GM23248 (cell line): ENCODE data around the gene KRT83. TPM values are rescaled to one million over a fixed set of nuclear protein-coding genes. Genes with fewer than 3 reads are reported as not detected.

Source experiments
- DNase-seq: peaks from one replicate; pipeline ENCODE4 v3.0.0-alpha.2; 2015
- H2AFZ ChIP-seq: fragments of 200-600 bp; sonication (generic); 2 replicates; pipeline ENCODE4 v1.6.1; 2016; ENCODE audit warnings: antibody characterized with exemption
- H3F3A ChIP-seq: fragments of 200-600 bp; sonication (generic); 2 replicates; pipeline ENCODE4 v1.6.1; 2016; ENCODE audit warnings: mild to moderate bottlenecking, antibody characterized with exemption, mixed run types; ENCODE audit not compliant: insufficient read depth
- H3K27ac ChIP-seq: fragments of 200-600 bp; sonication (generic); 2 replicates; pipeline ENCODE4 v1.5.1; 2016; ENCODE audit warnings: mild to moderate bottlenecking
- H3K27me3 ChIP-seq: fragments of 200-600 bp; sonication (generic); replicated peaks from 2 replicates; pipeline ENCODE4 v1.6.1; 2016; ENCODE audit warnings: mild to moderate bottlenecking; ENCODE audit not compliant: insufficient read depth
- H3K36me3 ChIP-seq: fragments of 200-600 bp; sonication (generic); 2 replicates; pipeline ENCODE4 v1.6.1; 2016; ENCODE audit warnings: low read depth, mild to moderate bottlenecking
- H3K4me1 ChIP-seq: fragments of 200-600 bp; sonication (generic); 2 replicates; pipeline ENCODE4 v1.6.1; 2016; ENCODE audit warnings: mild to moderate bottlenecking; ENCODE audit not compliant: insufficient read depth
- H3K4me2 ChIP-seq: fragments of 200-600 bp; sonication (generic); one replicate; pipeline ENCODE4 v1.6.1; 2016; ENCODE audit warnings: mild to moderate bottlenecking; ENCODE audit not compliant: unreplicated experiment
- H3K4me3 ChIP-seq: fragments of 200-600 bp; sonication (generic); 2 replicates; pipeline ENCODE4 v1.5.1; 2016; ENCODE audit warnings: mild to moderate bottlenecking
- H3K79me2 ChIP-seq: fragments of 200-600 bp; sonication (generic); 2 replicates; pipeline ENCODE4 v1.6.1; 2016; ENCODE audit warnings: mild to moderate bottlenecking; ENCODE audit not compliant: insufficient read depth
- H3K9ac ChIP-seq: fragments of 200-600 bp; sonication (generic); 2 replicates; pipeline ENCODE4 v1.6.1; 2016; ENCODE audit warnings: mild to moderate bottlenecking
- H3K9me2 ChIP-seq: fragments of 200-600 bp; sonication (generic); 2 replicates; pipeline ENCODE4 v1.6.1; 2016; ENCODE audit warnings: mixed run types, mild to moderate bottlenecking, moderate library complexity; ENCODE audit not compliant: insufficient read depth
- H3K9me3 ChIP-seq: fragments of 200-600 bp; sonication (generic); one replicate; pipeline ENCODE4 v1.6.1; 2017; ENCODE audit warnings: low read depth
- H4K20me1 ChIP-seq: fragments of 200-600 bp; sonication (generic); 2 replicates; pipeline ENCODE4 v1.6.0; 2016; ENCODE audit not compliant: insufficient read depth
- EZH2 ChIP-seq: fragments of 200-600 bp; sonication (generic); IDR thresholded peaks from 2 replicates; pipeline ENCODE4 v1.6.1; 2018; ENCODE audit warnings: antibody characterized with exemption, mild to moderate bottlenecking; ENCODE audit not compliant: insufficient read depth, poor library complexity, severe bottlenecking
- EZH2phosphoT487 ChIP-seq: fragments of 200-600 bp; sonication (generic); IDR thresholded peaks from 2 replicates; pipeline ENCODE4 v1.6.1; 2018; ENCODE audit warnings: antibody characterized with exemption, moderate library complexity, mild to moderate bottlenecking, low read depth; ENCODE audit not compliant: insufficient read depth
- WGBS, 2 experiments: methylation state at CpG; one replicate each; pipeline ENCODE4 v1.1.6; 2015 to 2017; ENCODE audit warnings: low lambda C conversion rate in 2 of 2, low coverage in 1 of 2; ENCODE audit errors: missing lambda C conversion rate in 2 of 2; 5-methylcytosine and 5-hydroxymethylcytosine counted together
- in situ Hi-C: fragments of 300-500 bp; cut with MboI; formaldehyde crosslinking; loops from 2 replicates; pipeline ENCODE4 v1.15.0; 2020
- polyA plus RNA-seq: library from polyadenylated mRNA; unstranded; fragments of >200 nt; fragmentation: Nextera tagmentation; extraction: Ambion mirVana; gene quantifications from 2 replicates; pipeline ENCODE4 v1.2.1, GENCODE V29; 2016
- total RNA-seq: library from RNA; depleted of rRNA; stranded (reverse); fragments of >200 nt; shearing (Covaris generic); gene quantifications from 2 replicates; pipeline ENCODE4 v1.2.3, GENCODE V29; 2014

Gene KRT83
- total and polyA plus RNA-seq, 2 experiments from 2014 or later: not detected

DNA sequence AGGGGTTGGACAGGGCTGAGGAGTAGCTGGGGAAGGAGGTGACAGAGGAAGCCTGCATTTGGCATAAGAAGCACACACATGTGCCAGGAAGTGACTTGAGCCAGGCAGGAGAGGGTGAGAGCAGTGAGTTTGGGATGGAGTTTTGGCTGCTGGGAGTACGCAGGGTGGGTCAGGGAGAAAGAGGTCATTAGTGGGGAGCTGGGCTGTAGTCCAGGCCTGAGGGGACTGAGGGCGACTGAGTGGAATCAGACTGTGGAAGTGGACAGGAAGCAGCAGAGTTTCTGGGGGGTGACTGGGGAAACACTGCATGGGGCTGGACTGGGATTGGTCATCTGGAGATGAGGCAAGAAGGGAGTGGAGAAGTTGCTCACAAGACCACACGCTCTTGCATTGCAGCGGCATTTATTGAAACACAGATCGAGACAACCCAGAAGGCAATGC lies 38.4 kb upstream of the KRT83 start:
- in situ Hi-C loops: no loop called here
- Histone ChIP-seq H3K36me3 (no peaks in the 10 kb centered on the region), H3F3A (no peaks in the 10 kb centered on the region), H3K9ac (no peak overlapping the region), H3K9me2 (no peaks in the 10 kb centered on the region), H3K4me3 (no peak overlapping the region), H3K4me1 (no peaks in the 10 kb centered on the region), H3K4me2 (no peak overlapping the region), H3K27ac (no peak overlapping the region), H4K20me1 (no peaks in the 10 kb centered on the region), H2AFZ (no peak overlapping the region), H3K9me3 (no peaks in the 10 kb centered on the region), H3K27me3 (peaks cover 39% of the 10 kb centered on the region), H3K79me2 (no peaks in the 10 kb centered on the region)
- no peak for DNase-seq
- TF ChIP-seq EZH2 (no peak), EZH2phosphoT487 (no peak)
- 71 to 74% methylated on average over 5 of the region's 5 CpGs for WGBS, 2 experiments

DNA sequence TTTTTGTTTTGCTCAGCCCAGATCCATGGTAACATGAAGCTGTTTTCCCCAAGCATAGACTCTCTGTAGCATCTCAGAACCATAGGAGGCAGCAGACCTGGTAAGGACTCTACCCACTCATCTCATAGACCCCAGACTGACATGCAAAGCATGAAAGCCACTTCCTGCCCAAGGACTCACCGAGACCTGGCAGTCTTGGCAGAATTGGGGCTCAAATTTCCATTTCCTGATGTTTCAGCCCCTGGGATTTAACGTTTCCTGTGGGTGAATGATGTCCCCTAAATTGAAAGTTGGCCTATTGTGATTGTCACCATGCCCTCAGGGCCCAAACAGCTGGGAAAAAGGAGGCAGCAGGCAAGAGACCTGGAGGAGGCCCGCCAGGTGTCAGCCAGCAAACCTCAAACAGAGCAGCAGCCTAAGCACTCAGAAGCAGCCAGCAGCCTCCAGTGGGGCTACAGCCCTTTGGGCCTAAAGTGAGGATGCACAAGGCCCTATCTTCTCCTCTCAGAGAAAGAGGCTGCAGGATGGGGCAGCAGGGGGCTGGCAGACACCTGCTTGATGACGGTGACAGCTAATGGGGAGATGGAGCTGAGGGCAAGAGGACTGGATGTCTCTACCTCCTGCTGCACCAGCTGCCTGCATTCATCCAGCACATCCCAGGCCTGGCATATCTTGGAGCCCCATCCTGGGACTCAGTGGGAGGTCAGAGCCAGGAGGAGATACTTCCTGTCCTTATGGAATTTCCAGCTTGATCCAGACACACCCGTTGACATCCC lies 37.6 kb upstream of the KRT83 start:
- no peak overlapping the region for H3K4me2 ChIP-seq
- H3K4me3 ChIP-seq: no peak overlapping the region
- H3K36me3 ChIP-seq: no peaks in the 10 kb centered on the region
- no peaks in the 10 kb centered on the region for H3K4me1 ChIP-seq
- no peaks in the 10 kb centered on the region for H3F3A ChIP-seq
- H2AFZ ChIP-seq: no peak overlapping the region
- no peaks in the 10 kb centered on the region for H3K9me3 ChIP-seq
- no peaks in the 10 kb centered on the region for H3K9me2 ChIP-seq
- no peaks in the 10 kb centered on the region for H4K20me1 ChIP-seq
- DNase-seq: no peak
- no peak for TF ChIP-seq EZH2
- TF ChIP-seq EZH2phosphoT487: no peak
- no peak overlapping the region for H3K27ac ChIP-seq
- H3K9ac ChIP-seq: no peak overlapping the region
- H3K79me2 ChIP-seq: no peaks in the 10 kb centered on the region
- in situ Hi-C loops: no loop called here
- WGBS, 2 experiments: 63 to 70% methylated on average over 5 of the region's 5 CpGs
- peaks cover 39% of the 10 kb centered on the region for H3K27me3 ChIP-seq

DNA sequence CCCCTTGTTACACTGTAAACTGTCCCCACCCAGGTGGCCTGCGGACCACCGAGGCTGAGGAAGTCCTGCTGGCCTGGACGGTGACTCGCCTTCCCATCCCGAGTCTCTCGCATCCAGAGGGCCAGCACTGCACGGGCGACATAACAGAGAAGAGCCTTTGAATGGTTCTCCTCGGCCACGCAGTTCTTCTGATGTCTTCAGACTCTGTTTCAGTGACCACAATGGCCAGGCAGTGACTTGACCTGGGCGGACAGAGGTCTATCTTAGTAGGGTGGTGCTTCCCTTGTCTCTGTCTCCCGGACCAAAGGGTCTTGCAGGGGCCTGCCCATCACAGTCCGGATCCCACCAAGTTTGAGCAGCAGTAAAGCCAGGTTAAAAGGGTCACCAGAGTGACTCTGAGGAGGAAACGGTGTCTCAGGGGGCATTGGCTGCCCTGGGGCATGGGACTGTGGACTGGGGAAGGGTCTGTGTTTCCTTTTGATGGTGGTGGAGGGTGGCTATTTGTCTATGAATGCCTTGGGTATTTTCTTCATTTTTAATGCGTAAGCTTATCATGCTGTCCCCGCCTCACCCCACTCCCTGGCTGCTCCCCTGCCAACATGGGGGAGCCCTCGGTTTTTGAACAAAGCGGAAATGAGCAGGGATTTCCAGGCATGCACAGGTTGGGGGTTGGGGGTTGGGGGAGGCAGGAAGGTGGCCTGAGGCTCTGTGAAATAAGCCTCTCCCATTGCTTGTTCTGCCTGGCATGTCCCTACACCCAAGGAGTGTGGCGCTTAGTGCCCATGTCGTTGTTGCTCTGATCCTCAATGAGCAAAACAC lies 35.8 kb upstream of the KRT83 start:
- H3K79me2 ChIP-seq: no peaks in the 10 kb centered on the region
- no peaks in the 10 kb centered on the region for H3K9me3 ChIP-seq
- no peaks in the 10 kb centered on the region for H3K36me3 ChIP-seq
- in situ Hi-C loops: no loop called here
- no peak for TF ChIP-seq EZH2
- TF ChIP-seq EZH2phosphoT487: no peak
- H3K4me2 ChIP-seq: no peak overlapping the region
- H3K4me1 ChIP-seq: no peaks in the 10 kb centered on the region
- H3K9me2 ChIP-seq: no peaks in the 10 kb centered on the region
- no peak overlapping the region for H3K9ac ChIP-seq
- no peak overlapping the region for H3K27ac ChIP-seq
- H2AFZ ChIP-seq: no peak overlapping the region
- no peak for DNase-seq
- peaks cover 48% of the 10 kb centered on the region for H3K27me3 ChIP-seq
- 75 to 80% methylated on average over 19 to 20 of the region's 20 CpGs for WGBS, 2 experiments
- H3K4me3 ChIP-seq: no peak overlapping the region
- no peaks in the 10 kb centered on the region for H4K20me1 ChIP-seq
- H3F3A ChIP-seq: no peaks in the 10 kb centered on the region

DNA sequence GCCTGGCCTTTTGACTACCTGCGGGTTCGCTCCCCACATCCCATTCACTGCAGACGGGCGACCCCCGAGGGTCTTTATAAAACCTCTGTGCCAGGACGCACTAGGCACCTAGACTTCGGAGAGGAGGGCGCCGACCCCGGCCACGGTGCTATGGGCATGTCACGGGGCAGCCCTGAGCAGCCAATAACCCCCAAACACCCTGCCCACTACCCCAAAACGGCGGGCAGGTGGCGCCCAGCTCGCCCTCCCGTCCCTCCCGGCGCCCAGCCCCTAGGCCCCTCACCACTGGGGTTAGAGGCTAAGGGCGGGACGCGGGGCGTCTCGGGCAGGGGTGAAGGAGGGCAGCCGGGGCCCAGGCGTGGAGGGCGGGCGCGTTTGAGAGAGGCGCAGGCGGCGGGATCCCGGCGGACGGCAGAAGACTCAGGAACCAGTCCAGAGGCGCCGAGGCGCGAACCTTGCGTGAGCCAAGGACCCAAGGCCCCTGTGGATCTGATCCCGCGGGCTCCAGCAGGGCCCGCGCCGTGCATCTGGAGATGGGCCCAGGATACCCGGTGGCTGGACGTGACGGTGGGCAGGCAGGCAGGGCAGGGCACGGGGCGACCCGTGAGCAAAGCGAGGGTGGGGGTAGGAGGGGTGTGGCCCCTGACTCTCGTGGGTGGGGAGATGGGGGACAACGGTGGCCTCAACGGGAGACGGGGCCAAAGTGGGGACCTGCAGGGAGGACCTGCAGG lies 35.0 kb upstream of the KRT83 start:
- H3K27me3 ChIP-seq: peaks cover 49% of the 10 kb centered on the region
- H3K4me2 ChIP-seq: no peak overlapping the region
- WGBS, 2 experiments: 83 to 86% methylated on average over 25 to 56 of the region's 56 CpGs
- no peaks in the 10 kb centered on the region for H4K20me1 ChIP-seq
- in situ Hi-C loops: no loop called here
- no peak overlapping the region for H3K27ac ChIP-seq
- no peaks in the 10 kb centered on the region for H3K4me1 ChIP-seq
- no peak overlapping the region for H3K9ac ChIP-seq
- no peaks in the 10 kb centered on the region for H3K9me2 ChIP-seq
- H3K4me3 ChIP-seq: no peak overlapping the region
- no peaks in the 10 kb centered on the region for H3K79me2 ChIP-seq
- no peaks in the 10 kb centered on the region for H3F3A ChIP-seq
- H3K36me3 ChIP-seq: no peaks in the 10 kb centered on the region
- H3K9me3 ChIP-seq: no peaks in the 10 kb centered on the region
- TF ChIP-seq EZH2phosphoT487 (no peak), EZH2 (no peak)
- H2AFZ ChIP-seq: no peak overlapping the region
- no peak for DNase-seq
